K562 (cell line): Measurements from ENCODE around the gene PPP3R2. TPM values are rescaled to one million over a fixed set of nuclear protein-coding genes. Genes with fewer than 3 reads are reported as not detected.

Experiments
- ATAC-seq: fragments of 200-7000 bp; cut with Tn5 transposase; 3 replicates; pipeline ENCODE4 v1.9.1; 2020; ENCODE audit warnings: moderate library complexity
- BruUV-seq: library from RNA; stranded (reverse); fragments of 400-500 nt; replicated peaks from 2 replicates; lab custom pipeline; 2021; lab: Mats Ljungman, UMichigan
- CTCF ChIA-PET: fragments of 300-600 bp; formaldehyde crosslinking; extraction: SDS; loops from one replicate; lab custom pipeline; 2021; ENCODE audit warnings: low intra/inter-chr PET ratio; lab: Yijun Ruan, JAX
- POLR2A ChIA-PET: fragments of 300-600, 350-650 bp; sonication (Branson Sonifier 250); formaldehyde crosslinking; extraction: SDS; loops from one replicate; lab custom pipeline; 2021; ENCODE audit warnings: antibody characterized with exemption, inconsistent platforms; lab: Yijun Ruan, JAX
- DNase-seq, 4 experiments: peaks; one replicate each; pipeline versions ENCODE4 v3.0.0 to v3.0.0-alpha.2; 2011 to 2018; ENCODE audit warnings: low spot score in 3 of 4, mixed read lengths in 3 of 4; ENCODE audit errors: extremely low read depth in 1 of 4
- FAIRE-seq: peaks from 2 replicates; lab custom pipeline; 2011; peaks lifted over from hg19 to GRCh38; lab: Jason Lieb, UNC
- H2AFZ ChIP-seq: 2 replicates; pipeline ENCODE4 v1.6.0; 2011; ENCODE audit warnings: low read depth, low read length, control low read depth, inconsistent platforms
- H3K27ac ChIP-seq: fragments of 200-600 bp; 3 replicates; pipeline ENCODE4 v1.8.0; 2011; ENCODE audit warnings: low read depth, mild to moderate bottlenecking, control low read depth, inconsistent platforms, low read length, moderate library complexity, mixed read lengths; ENCODE audit errors: extremely low read depth
- H3K27me3 ChIP-seq, 2 experiments: fragments of 300-600 bp in 1 of 2; 2 replicates in 1 of 2; 3 replicates in 1 of 2; pipeline versions ENCODE4 v1.6.0 to v1.8.0; 2011; ENCODE audit warnings: inconsistent platforms in 2 of 2, low read length in 2 of 2, mild to moderate bottlenecking in 1 of 2, mixed read lengths in 1 of 2, moderate library complexity in 1 of 2; ENCODE audit not compliant: control insufficient read depth in 2 of 2, insufficient read depth in 2 of 2
- H3K36me3 ChIP-seq: fragments of 300-600 bp; 3 replicates; pipeline ENCODE4 v1.8.0; 2011; ENCODE audit warnings: mild to moderate bottlenecking, low read length, inconsistent platforms; ENCODE audit not compliant: control insufficient read depth, insufficient read depth
- H3K4me1 ChIP-seq, 2 experiments: fragments of 200-600 bp in 1 of 2; replicated peaks in 1 of 2; 2 replicates in 1 of 2; 3 replicates in 1 of 2; pipeline versions ENCODE4 v1.5.1 to v1.8.0; 2011; ENCODE audit warnings: inconsistent platforms in 2 of 2, low read length in 2 of 2, mild to moderate bottlenecking in 1 of 2, mixed read lengths in 1 of 2, moderate library complexity in 1 of 2; ENCODE audit not compliant: control insufficient read depth in 2 of 2, insufficient read depth in 2 of 2
- H3K4me2 ChIP-seq: 2 replicates; pipeline ENCODE4 v1.6.1; 2011; ENCODE audit warnings: low read length, control low read depth, inconsistent platforms, mixed read lengths; ENCODE audit not compliant: insufficient read depth
- H3K4me3 ChIP-seq: fragments of 200-600 bp; sonication (generic), shearing (Covaris generic); 2 replicates; pipeline ENCODE4 v1.5.1; 2016; ENCODE audit warnings: control low read depth, inconsistent platforms
- H3K79me2 ChIP-seq: fragments of 200-600 bp; 3 replicates; pipeline ENCODE4 v1.8.0; 2011; ENCODE audit warnings: low read length, inconsistent platforms; ENCODE audit not compliant: control insufficient read depth, insufficient read depth
- H3K9ac ChIP-seq, 2 experiments: 2 replicates each; pipeline versions ENCODE4 v1.6.0 to v1.6.1; 2011; ENCODE audit warnings: low read depth in 2 of 2, low read length in 2 of 2, control low read depth in 1 of 2, inconsistent platforms in 1 of 2, mild to moderate bottlenecking in 1 of 2, mixed read lengths in 1 of 2; ENCODE audit not compliant: insufficient read depth in 1 of 2
- H3K9me1 ChIP-seq: one replicate; pipeline ENCODE4 v1.6.0; 2011; ENCODE audit warnings: inconsistent platforms, mild to moderate bottlenecking, low read length, moderate library complexity; ENCODE audit not compliant: control insufficient read depth, insufficient read depth
- H3K9me3 ChIP-seq: replicated peaks from 2 replicates; pipeline ENCODE4 v1.5.1; 2011; ENCODE audit warnings: low read depth, low read length, inconsistent platforms; ENCODE audit not compliant: control insufficient read depth, insufficient read depth
- H4K20me1 ChIP-seq: replicated peaks from 2 replicates; pipeline ENCODE4 v1.6.1; 2011; ENCODE audit warnings: low read length, inconsistent platforms, mixed read lengths; ENCODE audit not compliant: control insufficient read depth, insufficient read depth
- CAMTA2 ChIP-seq: fragments of 250-450 bp; sonication (Bioruptor Pico); conservative IDR thresholded peaks from 2 replicates; pipeline ENCODE4 v1.5.1; 2022
- CHD1 ChIP-seq: fragments of 200-600 bp; sonication (generic); IDR thresholded peaks from one replicate; pipeline ENCODE4 v1.6.1; 2012; ENCODE audit warnings: mild to moderate bottlenecking, moderate library complexity, low read length, inconsistent platforms
- E4F1 ChIP-seq: fragments of 250-450 bp; sonication (Bioruptor Pico); IDR thresholded peaks from 2 replicates; pipeline ENCODE4 v1.5.0; 2021; ENCODE audit warnings: mild to moderate bottlenecking, borderline replicate concordance
- GTF3C2 ChIP-seq: IDR thresholded peaks from 3 replicates; pipeline ENCODE4 v1.6.1; 2011; ENCODE audit warnings: borderline replicate concordance, mild to moderate bottlenecking, moderate library complexity; ENCODE audit not compliant: insufficient read length; ENCODE audit errors: extremely low read depth
- ILK ChIP-seq: fragments of 450-650 bp; IDR thresholded peaks from 2 replicates; pipeline ENCODE4 v1.6.1; 2016; ENCODE audit warnings: missing genetic modification characterization, low read depth, mild to moderate bottlenecking, missing compliant biosample characterization, moderate library complexity, borderline replicate concordance
- THAP7 ChIP-seq: fragments of 250-450 bp; sonication (Bioruptor Pico); IDR thresholded peaks from 2 replicates; pipeline ENCODE4 v1.5.0; 2021
- ZBTB12 ChIP-seq: fragments of 250-450 bp; sonication (Bioruptor Pico); IDR thresholded peaks from 2 replicates; pipeline ENCODE4 v1.4.0; 2020
- ZNF518B ChIP-seq: fragments of 250-450 bp; sonication (Bioruptor Pico); IDR thresholded peaks from 2 replicates; pipeline ENCODE4 v1.5.0; 2021; ENCODE audit warnings: mild to moderate bottlenecking, moderate library complexity
- ZNF764 ChIP-seq: fragments of 250-450 bp; sonication (Bioruptor Pico); IDR thresholded peaks from 2 replicates; pipeline ENCODE4 v1.4.0; 2020; ENCODE audit warnings: low read depth, mild to moderate bottlenecking, moderate library complexity
- WGBS: fragments of 100-300 bp; shearing (Covaris generic); methylation state at CpG from one replicate; pipeline ENCODE4 v1.1.6; 2016; ENCODE audit warnings: low coverage, mixed read lengths; ENCODE audit not compliant: insufficient coverage; ENCODE audit errors: missing lambda C conversion rate; 5-methylcytosine and 5-hydroxymethylcytosine counted together
- in situ Hi-C: fragments of 300-500 bp; cut with MboI; formaldehyde crosslinking; loops from 4 replicates; pipeline ENCODE4 v1.15.0; 2018; ENCODE audit warnings: inconsistent platforms, mixed read lengths
- intact Hi-C: fragments of 100-400 bp; cut with micrococcal nuclease; formaldehyde crosslinking; loops from 2 replicates; pipeline ENCODE4 v1.14.2; 2022
- polyA plus RNA-seq, 8 experiments: library from polyadenylated mRNA; depleted of rRNA in 4 of 8; stranded (reverse) in 5 of 8; unstranded in 3 of 8; fragments of >200 nt; fragmentation: Nextera tagmentation in 2 of 8; fragmentation: Illumina TruSeq in 1 of 8; extraction: Ambion mirVana in 2 of 8; extraction: Trizol in 1 of 8; gene quantifications; 2 replicates each; pipeline versions ENCODE4 v1.2.1 to v1.2.3, GENCODE V29; 2011 to 2014; ENCODE audit warnings: inconsistent platforms in 1 of 8, missing spikeins in 1 of 8
- total RNA-seq, 7 experiments: library from RNA; depleted of rRNA in 6 of 7; stranded (reverse); fragments of >200 nt in 6 of 7; fragmentation: Illumina TruSeq in 2 of 7; extraction: Trizol in 2 of 7; gene quantifications; 2 replicates each; pipeline versions ENCODE4 v1.2.1 to v1.2.3, GENCODE V29; 2011 to 2021; ENCODE audit warnings: low replicate concordance in 1 of 7

PPP3R2 gene
- total and polyA plus RNA-seq, 9 of the 15 experiments (the other 6 are each of a cell fraction or from before 2014, with no cell fraction given), result not detected

- POLR2A ChIA-PET, result no interaction called here
- CTCF ChIA-PET, result no interaction called here
- TF ChIP-seq THAP7 (CRISPR knock-in tag), result no peak
- TF ChIP-seq ILK (tag), result no peak
- no peak for TF ChIP-seq ZNF764
- no peak for TF ChIP-seq ZNF518B
- no peak for TF ChIP-seq E4F1 (CRISPR knock-in tag)
- no peak for TF ChIP-seq CAMTA2
- no peak for TF ChIP-seq CHD1
- no peak for TF ChIP-seq ZBTB12
- no peak for TF ChIP-seq GTF3C2
Measured at GRCh38 chr9:101639785-101640665, 45.3 kb upstream of the PPP3R2 start.

More at GRCh38 chr9:101639785-101640665, 45.3 kb upstream of the PPP3R2 start:
- no peak for FAIRE-seq
- H3K4me2 ChIP-seq, result no peak overlapping the region
- no peak for ATAC-seq
- H3K9ac ChIP-seq, result no peak overlapping the region
- no peak overlapping the region for H3K4me3 ChIP-seq
- no peak overlapping the region for H3K27ac ChIP-seq
- in situ Hi-C loops, result no loop called here
- intact Hi-C loops, result no loop called here
- no peaks in the 10 kb centered on the region for H3K27me3 ChIP-seq
- H4K20me1 ChIP-seq, result no peaks in the 10 kb centered on the region
- H3K9me3 ChIP-seq, result no peaks in the 10 kb centered on the region
- 3% methylated on average over 2 of the region's 2 CpGs for WGBS
- DNase-seq, result no peak
- no peaks in the 10 kb centered on the region for H3K4me1 ChIP-seq
- H3K36me3 ChIP-seq, result no peaks in the 10 kb centered on the region
- no peaks in the 10 kb centered on the region for H3K79me2 ChIP-seq
- H3K9me1 ChIP-seq, result no peaks in the 10 kb centered on the region
- H2AFZ ChIP-seq, result no peak overlapping the region
- BruUV-seq, result no TSS peak
